Measurements from ENCODE around the gene RBM48.

DNA sequence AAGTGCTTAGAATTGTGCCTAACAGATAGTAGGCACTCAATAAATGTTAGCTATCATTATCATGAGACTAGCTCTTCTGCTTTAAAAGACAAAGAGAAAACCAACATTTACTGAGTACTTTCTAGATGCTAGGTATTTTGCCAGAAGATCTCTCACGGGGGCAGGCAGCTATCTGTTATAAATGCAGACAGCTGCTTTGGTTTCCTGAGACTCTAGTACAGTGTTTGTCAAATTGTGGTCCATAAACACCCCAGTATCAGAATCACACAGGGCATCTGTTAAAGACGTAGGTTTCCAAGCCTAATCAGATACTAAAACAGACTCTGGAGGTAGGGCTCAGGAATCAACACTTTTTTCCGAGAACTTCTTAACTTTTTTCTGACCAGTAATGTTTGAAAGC is 47.7 kb downstream of the RBM48 start:
- TF ChIP-seq CTCF (conservative IDR thresholded peaks at IDR 0.05; ENCODE audit: low read depth, low read length) (no peak), EZH2 (IDR thresholded peaks at IDR 0.05; ENCODE audit: borderline replicate concordance, low read depth, low read length, poor library complexity, severe bottlenecking) (no peak)
